GM23338 (cell line): Measurements from ENCODE around the gene RBM8A. TPM values are rescaled to one million over a fixed set of nuclear protein-coding genes. Genes with fewer than 3 reads are reported as not detected.
A peak's percentile ranks its signal among the peaks of the same experiment; 100 is the strongest.

Experiments used
- ATAC-seq: fragments of 200-7000 bp; cut with Tn5 transposase; 3 replicates; pipeline ENCODE4 v1.9.1; 2020
- DNase-seq: peaks from one replicate; pipeline ENCODE4 v3.0.0-alpha.2; 2015; ENCODE audit warnings: low spot score
- H2AFZ ChIP-seq: fragments of 200-600 bp; sonication (generic); 2 replicates; pipeline ENCODE4 v1.8.0; 2016; ENCODE audit warnings: antibody characterized with exemption, mild to moderate bottlenecking, moderate library complexity
- H3F3A ChIP-seq: fragments of 200-600 bp; sonication (generic); replicated peaks from 2 replicates; pipeline ENCODE4 v1.8.0; 2017; ENCODE audit warnings: antibody characterized with exemption, mixed run types, low read depth
- H3K27ac ChIP-seq: fragments of 200-600 bp; sonication (generic); 2 replicates; pipeline ENCODE4 v1.6.1; 2016; ENCODE audit warnings: low read depth
- H3K27me3 ChIP-seq: fragments of 200-600 bp; sonication (generic); 2 replicates; pipeline ENCODE4 v1.8.0; 2016; ENCODE audit warnings: mild to moderate bottlenecking, mixed run types, moderate library complexity; ENCODE audit not compliant: insufficient read depth
- H3K36me3 ChIP-seq: fragments of 200-600 bp; sonication (generic); 2 replicates; pipeline ENCODE4 v1.8.0; 2016; ENCODE audit warnings: mild to moderate bottlenecking; ENCODE audit not compliant: insufficient read depth
- H3K4me1 ChIP-seq: fragments of 200-600 bp; sonication (generic); 2 replicates; pipeline ENCODE4 v1.8.0; 2016; ENCODE audit warnings: mild to moderate bottlenecking, moderate library complexity; ENCODE audit not compliant: insufficient read depth
- H3K4me2 ChIP-seq: fragments of 200-600 bp; sonication (generic); 2 replicates; pipeline ENCODE4 v1.7.1; 2017; ENCODE audit warnings: mixed run types
- H3K4me3 ChIP-seq: fragments of 200-600 bp; sonication (generic); 2 replicates; pipeline ENCODE4 v1.6.1; 2016; ENCODE audit warnings: mixed run types
- H3K79me2 ChIP-seq: fragments of 200-600 bp; sonication (generic); replicated peaks from 2 replicates; pipeline ENCODE4 v1.8.0; 2017; ENCODE audit warnings: mild to moderate bottlenecking; ENCODE audit not compliant: insufficient read depth
- H3K9me2 ChIP-seq: fragments of 200-600 bp; sonication (generic); 2 replicates; pipeline ENCODE4 v1.8.0; 2017; ENCODE audit not compliant: insufficient read depth
- H4K20me1 ChIP-seq: fragments of 200-600 bp; sonication (generic); replicated peaks from 2 replicates; pipeline ENCODE4 v1.8.0; 2017; ENCODE audit warnings: mild to moderate bottlenecking; ENCODE audit not compliant: insufficient read depth
- H3K27ac Mint-ChIP-seq: 2 replicates; pipeline ENCODE4 v1.8.0; 2020; ENCODE audit warnings: inconsistent platforms, mild to moderate bottlenecking, moderate library complexity, mixed read lengths
- H3K27me3 Mint-ChIP-seq: 3 replicates; pipeline ENCODE4 v1.8.0; 2022; ENCODE audit warnings: low read depth, mild to moderate bottlenecking, moderate library complexity, mixed read lengths, inconsistent platforms; ENCODE audit not compliant: insufficient read depth, poor library complexity
- H3K36me3 Mint-ChIP-seq: 3 replicates; pipeline ENCODE4 v1.8.0; 2021; ENCODE audit warnings: low read depth, mild to moderate bottlenecking, inconsistent platforms, moderate library complexity, mixed read lengths
- H3K4me1 Mint-ChIP-seq: 3 replicates; pipeline ENCODE4 v1.8.0; 2020; ENCODE audit warnings: mild to moderate bottlenecking, inconsistent platforms, mixed read lengths
- H3K4me3 Mint-ChIP-seq: 3 replicates; pipeline ENCODE4 v1.8.0; 2021; ENCODE audit warnings: moderate library complexity, mild to moderate bottlenecking, inconsistent platforms, mixed read lengths
- H3K9me3 Mint-ChIP-seq: 3 replicates; pipeline ENCODE4 v1.8.0; 2020; ENCODE audit warnings: moderate library complexity, mild to moderate bottlenecking, inconsistent platforms, mixed read lengths
- CREB1 ChIP-seq: fragments of 250-450 bp; sonication (Bioruptor Pico); IDR thresholded peaks from 2 replicates; pipeline ENCODE4 v1.5.0; 2020; ENCODE audit warnings: low read depth, mild to moderate bottlenecking, moderate library complexity
- EZH2 ChIP-seq: fragments of 200-600 bp; sonication (generic); IDR thresholded peaks from one replicate; pipeline ENCODE4 v1.8.0; 2017; ENCODE audit warnings: antibody characterized with exemption, mild to moderate bottlenecking, low read depth; ENCODE audit not compliant: unreplicated experiment
- EZH2phosphoT487 ChIP-seq: fragments of 200-600 bp; sonication (generic); IDR thresholded peaks from one replicate; pipeline ENCODE4 v1.8.1; 2018; ENCODE audit warnings: antibody characterized with exemption; ENCODE audit not compliant: unreplicated experiment
- JUNB ChIP-seq: IDR thresholded peaks from one replicate; pipeline ENCODE4 v1.6.1; 2016; ENCODE audit warnings: antibody characterized with exemption; ENCODE audit not compliant: unreplicated experiment
- NANOG ChIP-seq: IDR thresholded peaks from 2 replicates; pipeline ENCODE4 v1.6.1; 2016; ENCODE audit warnings: antibody characterized with exemption, borderline replicate concordance
- POLR2AphosphoS5 ChIP-seq: IDR thresholded peaks from 2 replicates; pipeline ENCODE4 v1.6.1; 2016; ENCODE audit warnings: antibody characterized with exemption, low read depth
- STAT1 ChIP-seq: IDR thresholded peaks from one replicate; pipeline ENCODE4 v1.6.1; 2016; ENCODE audit warnings: antibody characterized with exemption; ENCODE audit not compliant: unreplicated experiment
- ZNF114 ChIP-seq: fragments of 250-450 bp; sonication (Bioruptor Pico); IDR thresholded peaks from 2 replicates; pipeline ENCODE4 v1.5.0; 2020; ENCODE audit warnings: mild to moderate bottlenecking, moderate library complexity
- ZNF331 ChIP-seq: fragments of 250-450 bp; sonication (Bioruptor Pico); IDR thresholded peaks from 2 replicates; pipeline ENCODE4 v1.5.0; 2020; ENCODE audit warnings: low read depth, mild to moderate bottlenecking, moderate library complexity
- polyA plus RNA-seq: library from polyadenylated mRNA; unstranded; fragments of >200 nt; fragmentation: Nextera tagmentation; extraction: Ambion mirVana; gene quantifications from 2 replicates; pipeline ENCODE4 v1.2.1, GENCODE V29; 2016
- total RNA-seq: library from RNA; depleted of rRNA; stranded (reverse); fragments of >200 nt; shearing (Covaris generic); gene quantifications from 2 replicates; pipeline ENCODE4 v1.2.3, GENCODE V29; 2014
- TF ChIP-seq, protein P1 (sequence below): IDR thresholded peaks from one replicate; pipeline ENCODE4 v1.6.1; 2018; ENCODE audit warnings: antibody characterized with exemption; ENCODE audit not compliant: unreplicated experiment
- TF ChIP-seq, protein P2 (sequence below): fragments of 250-450 bp; sonication (Bioruptor Pico); IDR thresholded peaks from 2 replicates; pipeline ENCODE4 v1.5.0; 2020; ENCODE audit warnings: mild to moderate bottlenecking, moderate library complexity
- TF ChIP-seq, protein P3 (sequence below), 2 experiments: fragments of 200-600 bp in 1 of 2; sonication (generic) in 1 of 2; conservative IDR thresholded peaks; 2 replicates each; pipeline versions ENCODE4 v1.5.1 to v1.6.1; 2016 to 2017; ENCODE audit warnings: antibody characterized with exemption in 2 of 2, low read depth in 2 of 2, mild to moderate bottlenecking in 2 of 2, moderate library complexity in 1 of 2
- TF ChIP-seq, protein P4 (sequence below): IDR thresholded peaks from 2 replicates; pipeline ENCODE4 v1.6.1; 2016; ENCODE audit warnings: antibody characterized with exemption

The RBM8A gene
- total and polyA plus RNA-seq, 2 experiments from 2014 or later: 170 to 312 TPM

DNA sequence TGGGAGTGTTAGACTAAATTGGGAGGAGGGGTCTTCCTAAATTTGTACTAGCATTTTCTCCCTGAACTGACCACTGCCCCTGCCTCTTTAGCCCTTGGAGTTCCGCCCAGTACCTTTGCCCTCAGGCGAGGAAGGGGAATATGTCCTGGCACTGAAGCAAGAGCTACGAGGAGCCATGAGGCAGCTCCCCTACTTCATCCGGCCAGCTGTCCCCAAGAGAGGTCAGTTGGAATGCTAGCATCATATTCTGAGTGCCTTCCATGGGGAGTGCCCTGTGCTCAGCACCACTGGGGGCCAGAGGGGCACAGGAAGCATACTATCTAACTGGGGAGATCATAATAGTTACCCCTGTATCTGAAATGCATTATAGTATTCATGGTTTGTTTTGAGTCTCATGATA lies 47.9 kb upstream of the RBM8A start:
- Histone ChIP-seq H3K27me3 (no peaks in the 10 kb centered on the region), H4K20me1 (no peaks in the 10 kb centered on the region), H3F3A (no peaks in the 10 kb centered on the region), H3K79me2 (no peaks in the 10 kb centered on the region), H2AFZ (no peak overlapping the region), H3K36me3 (no peaks in the 10 kb centered on the region), H3K9me2 (no peaks in the 10 kb centered on the region), H3K27ac (no peak overlapping the region), H3K4me1 (peaks cover 17% of the 10 kb centered on the region), H3K4me3 (no peak overlapping the region), H3K4me2 (no peak overlapping the region)
- peaks cover 2% of the 10 kb centered on the region for H3K27me3 Mint-ChIP-seq
- DNase-seq: no peak
- TF ChIP-seq, protein P1, sequence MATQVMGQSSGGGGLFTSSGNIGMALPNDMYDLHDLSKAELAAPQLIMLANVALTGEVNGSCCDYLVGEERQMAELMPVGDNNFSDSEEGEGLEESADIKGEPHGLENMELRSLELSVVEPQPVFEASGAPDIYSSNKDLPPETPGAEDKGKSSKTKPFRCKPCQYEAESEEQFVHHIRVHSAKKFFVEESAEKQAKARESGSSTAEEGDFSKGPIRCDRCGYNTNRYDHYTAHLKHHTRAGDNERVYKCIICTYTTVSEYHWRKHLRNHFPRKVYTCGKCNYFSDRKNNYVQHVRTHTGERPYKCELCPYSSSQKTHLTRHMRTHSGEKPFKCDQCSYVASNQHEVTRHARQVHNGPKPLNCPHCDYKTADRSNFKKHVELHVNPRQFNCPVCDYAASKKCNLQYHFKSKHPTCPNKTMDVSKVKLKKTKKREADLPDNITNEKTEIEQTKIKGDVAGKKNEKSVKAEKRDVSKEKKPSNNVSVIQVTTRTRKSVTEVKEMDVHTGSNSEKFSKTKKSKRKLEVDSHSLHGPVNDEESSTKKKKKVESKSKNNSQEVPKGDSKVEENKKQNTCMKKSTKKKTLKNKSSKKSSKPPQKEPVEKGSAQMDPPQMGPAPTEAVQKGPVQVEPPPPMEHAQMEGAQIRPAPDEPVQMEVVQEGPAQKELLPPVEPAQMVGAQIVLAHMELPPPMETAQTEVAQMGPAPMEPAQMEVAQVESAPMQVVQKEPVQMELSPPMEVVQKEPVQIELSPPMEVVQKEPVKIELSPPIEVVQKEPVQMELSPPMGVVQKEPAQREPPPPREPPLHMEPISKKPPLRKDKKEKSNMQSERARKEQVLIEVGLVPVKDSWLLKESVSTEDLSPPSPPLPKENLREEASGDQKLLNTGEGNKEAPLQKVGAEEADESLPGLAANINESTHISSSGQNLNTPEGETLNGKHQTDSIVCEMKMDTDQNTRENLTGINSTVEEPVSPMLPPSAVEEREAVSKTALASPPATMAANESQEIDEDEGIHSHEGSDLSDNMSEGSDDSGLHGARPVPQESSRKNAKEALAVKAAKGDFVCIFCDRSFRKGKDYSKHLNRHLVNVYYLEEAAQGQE: no peak
- TF ChIP-seq, protein P2, sequence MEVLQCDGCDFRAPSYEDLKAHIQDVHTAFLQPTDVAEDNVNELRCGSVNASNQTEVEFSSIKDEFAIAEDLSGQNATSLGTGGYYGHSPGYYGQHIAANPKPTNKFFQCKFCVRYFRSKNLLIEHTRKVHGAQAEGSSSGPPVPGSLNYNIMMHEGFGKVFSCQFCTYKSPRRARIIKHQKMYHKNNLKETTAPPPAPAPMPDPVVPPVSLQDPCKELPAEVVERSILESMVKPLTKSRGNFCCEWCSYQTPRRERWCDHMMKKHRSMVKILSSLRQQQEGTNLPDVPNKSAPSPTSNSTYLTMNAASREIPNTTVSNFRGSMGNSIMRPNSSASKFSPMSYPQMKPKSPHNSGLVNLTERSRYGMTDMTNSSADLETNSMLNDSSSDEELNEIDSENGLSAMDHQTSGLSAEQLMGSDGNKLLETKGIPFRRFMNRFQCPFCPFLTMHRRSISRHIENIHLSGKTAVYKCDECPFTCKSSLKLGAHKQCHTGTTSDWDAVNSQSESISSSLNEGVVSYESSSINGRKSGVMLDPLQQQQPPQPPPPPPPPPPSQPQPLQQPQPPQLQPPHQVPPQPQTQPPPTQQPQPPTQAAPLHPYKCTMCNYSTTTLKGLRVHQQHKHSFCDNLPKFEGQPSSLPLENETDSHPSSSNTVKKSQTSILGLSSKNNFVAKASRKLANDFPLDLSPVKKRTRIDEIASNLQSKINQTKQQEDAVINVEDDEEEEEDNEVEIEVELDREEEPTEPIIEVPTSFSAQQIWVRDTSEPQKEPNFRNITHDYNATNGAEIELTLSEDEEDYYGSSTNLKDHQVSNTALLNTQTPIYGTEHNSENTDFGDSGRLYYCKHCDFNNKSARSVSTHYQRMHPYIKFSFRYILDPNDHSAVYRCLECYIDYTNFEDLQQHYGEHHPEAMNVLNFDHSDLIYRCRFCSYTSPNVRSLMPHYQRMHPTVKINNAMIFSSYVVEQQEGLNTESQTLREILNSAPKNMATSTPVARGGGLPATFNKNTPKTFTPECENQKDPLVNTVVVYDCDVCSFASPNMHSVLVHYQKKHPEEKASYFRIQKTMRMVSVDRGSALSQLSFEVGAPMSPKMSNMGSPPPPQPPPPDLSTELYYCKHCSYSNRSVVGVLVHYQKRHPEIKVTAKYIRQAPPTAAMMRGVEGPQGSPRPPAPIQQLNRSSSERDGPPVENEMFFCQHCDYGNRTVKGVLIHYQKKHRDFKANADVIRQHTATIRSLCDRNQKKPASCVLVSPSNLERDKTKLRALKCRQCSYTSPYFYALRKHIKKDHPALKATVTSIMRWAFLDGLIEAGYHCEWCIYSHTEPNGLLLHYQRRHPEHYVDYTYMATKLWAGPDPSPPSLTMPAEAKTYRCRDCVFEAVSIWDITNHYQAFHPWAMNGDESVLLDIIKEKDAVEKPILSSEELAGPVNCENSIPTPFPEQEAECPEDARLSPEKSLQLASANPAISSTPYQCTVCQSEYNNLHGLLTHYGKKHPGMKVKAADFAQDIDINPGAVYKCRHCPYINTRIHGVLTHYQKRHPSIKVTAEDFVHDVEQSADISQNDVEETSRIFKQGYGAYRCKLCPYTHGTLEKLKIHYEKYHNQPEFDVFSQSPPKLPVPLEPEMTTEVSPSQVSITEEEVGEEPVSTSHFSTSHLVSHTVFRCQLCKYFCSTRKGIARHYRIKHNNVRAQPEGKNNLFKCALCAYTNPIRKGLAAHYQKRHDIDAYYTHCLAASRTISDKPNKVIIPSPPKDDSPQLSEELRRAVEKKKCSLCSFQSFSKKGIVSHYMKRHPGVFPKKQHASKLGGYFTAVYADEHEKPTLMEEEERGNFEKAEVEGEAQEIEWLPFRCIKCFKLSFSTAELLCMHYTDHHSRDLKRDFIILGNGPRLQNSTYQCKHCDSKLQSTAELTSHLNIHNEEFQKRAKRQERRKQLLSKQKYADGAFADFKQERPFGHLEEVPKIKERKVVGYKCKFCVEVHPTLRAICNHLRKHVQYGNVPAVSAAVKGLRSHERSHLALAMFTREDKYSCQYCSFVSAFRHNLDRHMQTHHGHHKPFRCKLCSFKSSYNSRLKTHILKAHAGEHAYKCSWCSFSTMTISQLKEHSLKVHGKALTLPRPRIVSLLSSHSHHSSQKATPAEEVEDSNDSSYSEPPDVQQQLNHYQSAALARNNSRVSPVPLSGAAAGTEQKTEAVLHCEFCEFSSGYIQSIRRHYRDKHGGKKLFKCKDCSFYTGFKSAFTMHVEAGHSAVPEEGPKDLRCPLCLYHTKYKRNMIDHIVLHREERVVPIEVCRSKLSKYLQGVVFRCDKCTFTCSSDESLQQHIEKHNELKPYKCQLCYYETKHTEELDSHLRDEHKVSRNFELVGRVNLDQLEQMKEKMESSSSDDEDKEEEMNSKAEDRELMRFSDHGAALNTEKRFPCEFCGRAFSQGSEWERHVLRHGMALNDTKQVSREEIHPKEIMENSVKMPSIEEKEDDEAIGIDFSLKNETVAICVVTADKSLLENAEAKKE (CRISPR knock-in tag): no peak
- no peak for TF ChIP-seq JUNB
- no peak for TF ChIP-seq CREB1
- TF ChIP-seq STAT1: no peak
- TF ChIP-seq, protein P3, sequence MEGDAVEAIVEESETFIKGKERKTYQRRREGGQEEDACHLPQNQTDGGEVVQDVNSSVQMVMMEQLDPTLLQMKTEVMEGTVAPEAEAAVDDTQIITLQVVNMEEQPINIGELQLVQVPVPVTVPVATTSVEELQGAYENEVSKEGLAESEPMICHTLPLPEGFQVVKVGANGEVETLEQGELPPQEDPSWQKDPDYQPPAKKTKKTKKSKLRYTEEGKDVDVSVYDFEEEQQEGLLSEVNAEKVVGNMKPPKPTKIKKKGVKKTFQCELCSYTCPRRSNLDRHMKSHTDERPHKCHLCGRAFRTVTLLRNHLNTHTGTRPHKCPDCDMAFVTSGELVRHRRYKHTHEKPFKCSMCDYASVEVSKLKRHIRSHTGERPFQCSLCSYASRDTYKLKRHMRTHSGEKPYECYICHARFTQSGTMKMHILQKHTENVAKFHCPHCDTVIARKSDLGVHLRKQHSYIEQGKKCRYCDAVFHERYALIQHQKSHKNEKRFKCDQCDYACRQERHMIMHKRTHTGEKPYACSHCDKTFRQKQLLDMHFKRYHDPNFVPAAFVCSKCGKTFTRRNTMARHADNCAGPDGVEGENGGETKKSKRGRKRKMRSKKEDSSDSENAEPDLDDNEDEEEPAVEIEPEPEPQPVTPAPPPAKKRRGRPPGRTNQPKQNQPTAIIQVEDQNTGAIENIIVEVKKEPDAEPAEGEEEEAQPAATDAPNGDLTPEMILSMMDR (conservative IDR thresholded peaks at IDR 0.05; ENCODE audit: low read depth in 2 of 2): no peak
- TF ChIP-seq POLR2AphosphoS5: no peak
- no peak for TF ChIP-seq EZH2phosphoT487
- no peak for TF ChIP-seq ZNF331 (CRISPR knock-in tag)
- TF ChIP-seq, protein P4, sequence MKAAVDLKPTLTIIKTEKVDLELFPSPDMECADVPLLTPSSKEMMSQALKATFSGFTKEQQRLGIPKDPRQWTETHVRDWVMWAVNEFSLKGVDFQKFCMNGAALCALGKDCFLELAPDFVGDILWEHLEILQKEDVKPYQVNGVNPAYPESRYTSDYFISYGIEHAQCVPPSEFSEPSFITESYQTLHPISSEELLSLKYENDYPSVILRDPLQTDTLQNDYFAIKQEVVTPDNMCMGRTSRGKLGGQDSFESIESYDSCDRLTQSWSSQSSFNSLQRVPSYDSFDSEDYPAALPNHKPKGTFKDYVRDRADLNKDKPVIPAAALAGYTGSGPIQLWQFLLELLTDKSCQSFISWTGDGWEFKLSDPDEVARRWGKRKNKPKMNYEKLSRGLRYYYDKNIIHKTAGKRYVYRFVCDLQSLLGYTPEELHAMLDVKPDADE: no peak
- TF ChIP-seq NANOG: no peak
- no peak for TF ChIP-seq EZH2
- no peak for TF ChIP-seq ZNF114
- H3K4me1 Mint-ChIP-seq: no peaks in the 10 kb centered on the region; the same call in 2 of the 3 replicates
- H3K27ac Mint-ChIP-seq: peak overlapping the region; percentile 49
- H3K9me3 Mint-ChIP-seq: no peaks in the 10 kb centered on the region
- no peak overlapping the region for H3K4me3 Mint-ChIP-seq
- ATAC-seq: no peak
- H3K36me3 Mint-ChIP-seq: no peaks in the 10 kb centered on the region
